Endothelial cell of umbilical vein (primary cell): Measurements from ENCODE around the gene NLRP3.

Experiments
- POLR2AphosphoS5 ChIP-seq: IDR thresholded peaks from 2 replicates; pipeline ENCODE4 v1.6.1; 2012; ENCODE audit warnings: low read depth, mild to moderate bottlenecking, control low read depth, low read length, moderate library complexity; ENCODE audit not compliant: insufficient read depth
- TF ChIP-seq, protein P1 (sequence below): IDR thresholded peaks from 2 replicates; pipeline ENCODE4 v1.6.1; 2011; ENCODE audit not compliant: insufficient read depth, insufficient read length
- TF ChIP-seq, protein P2 (sequence below), 2 donors: IDR thresholded peaks; 1 replicate in 1 of 2; 2 replicates in 1 of 2; pipeline ENCODE4 v1.5.1; 2011; ENCODE audit warnings: low read length in 2 of 2, mild to moderate bottlenecking in 2 of 2, moderate library complexity in 2 of 2, control low read depth in 1 of 2, inconsistent platforms in 1 of 2, low read depth in 1 of 2; ENCODE audit not compliant: insufficient read depth in 1 of 2; ENCODE audit errors: extremely low read depth in 1 of 2

DNA sequence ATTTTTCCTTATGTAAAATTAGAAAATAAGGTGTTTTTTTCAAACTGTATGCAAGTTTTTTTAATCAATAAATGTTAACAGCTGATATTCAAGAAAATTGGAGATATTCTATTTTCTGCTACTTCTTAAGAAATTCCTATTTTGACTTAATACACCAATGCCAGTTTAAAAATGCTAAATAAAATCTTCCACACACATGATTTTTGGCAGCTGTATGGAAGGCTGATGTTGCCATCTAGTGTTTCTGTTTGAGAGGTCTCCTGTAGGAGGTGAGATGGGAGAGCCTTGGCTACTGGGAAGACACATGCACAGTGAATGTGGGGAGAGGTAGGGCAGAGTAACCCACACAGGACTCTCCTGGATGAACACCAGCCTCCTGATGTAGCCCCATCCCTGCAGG lies 71.1 kb downstream of the NLRP3 start:
- TF ChIP-seq, protein P1, sequence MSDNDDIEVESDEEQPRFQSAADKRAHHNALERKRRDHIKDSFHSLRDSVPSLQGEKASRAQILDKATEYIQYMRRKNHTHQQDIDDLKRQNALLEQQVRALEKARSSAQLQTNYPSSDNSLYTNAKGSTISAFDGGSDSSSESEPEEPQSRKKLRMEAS: no peak
- TF ChIP-seq, protein P2, sequence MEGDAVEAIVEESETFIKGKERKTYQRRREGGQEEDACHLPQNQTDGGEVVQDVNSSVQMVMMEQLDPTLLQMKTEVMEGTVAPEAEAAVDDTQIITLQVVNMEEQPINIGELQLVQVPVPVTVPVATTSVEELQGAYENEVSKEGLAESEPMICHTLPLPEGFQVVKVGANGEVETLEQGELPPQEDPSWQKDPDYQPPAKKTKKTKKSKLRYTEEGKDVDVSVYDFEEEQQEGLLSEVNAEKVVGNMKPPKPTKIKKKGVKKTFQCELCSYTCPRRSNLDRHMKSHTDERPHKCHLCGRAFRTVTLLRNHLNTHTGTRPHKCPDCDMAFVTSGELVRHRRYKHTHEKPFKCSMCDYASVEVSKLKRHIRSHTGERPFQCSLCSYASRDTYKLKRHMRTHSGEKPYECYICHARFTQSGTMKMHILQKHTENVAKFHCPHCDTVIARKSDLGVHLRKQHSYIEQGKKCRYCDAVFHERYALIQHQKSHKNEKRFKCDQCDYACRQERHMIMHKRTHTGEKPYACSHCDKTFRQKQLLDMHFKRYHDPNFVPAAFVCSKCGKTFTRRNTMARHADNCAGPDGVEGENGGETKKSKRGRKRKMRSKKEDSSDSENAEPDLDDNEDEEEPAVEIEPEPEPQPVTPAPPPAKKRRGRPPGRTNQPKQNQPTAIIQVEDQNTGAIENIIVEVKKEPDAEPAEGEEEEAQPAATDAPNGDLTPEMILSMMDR (IDR thresholded peaks at IDR 0.05; ENCODE audit: extremely low read depth in 1 of 2, insufficient read depth in 1 of 2, low read depth in 1 of 2, low read length in 2 of 2): peak in 1 of 2 donors; percentile 15
- TF ChIP-seq POLR2AphosphoS5: no peak
